HUES48 (cell line): ENCODE data around the gene ANKLE1.

ENCODE experiments used
- H3K27ac ChIP-seq: one replicate; pipeline ENCODE4 v1.7.0; 2013; ENCODE audit warnings: low read depth, low read length, inconsistent platforms
- H3K27me3 ChIP-seq: 2 replicates; pipeline ENCODE4 v1.6.1; 2013; ENCODE audit warnings: mild to moderate bottlenecking, low read length; ENCODE audit not compliant: control insufficient read depth, insufficient read depth
- H3K36me3 ChIP-seq: 2 replicates; pipeline ENCODE4 v1.6.1; 2013; ENCODE audit warnings: low read length; ENCODE audit not compliant: control insufficient read depth, insufficient read depth
- H3K4me1 ChIP-seq: 2 replicates; pipeline ENCODE4 v1.6.1; 2013; ENCODE audit warnings: mild to moderate bottlenecking, low read length; ENCODE audit not compliant: control insufficient read depth, insufficient read depth
- H3K4me3 ChIP-seq: 2 replicates; pipeline ENCODE4 v1.5.1; 2013; ENCODE audit warnings: mild to moderate bottlenecking, low read depth, low read length
- H3K9ac ChIP-seq: 2 replicates; pipeline ENCODE4 v1.6.1; 2013; ENCODE audit warnings: mild to moderate bottlenecking, low read depth, low read length, moderate library complexity
- H3K9me3 ChIP-seq: 2 replicates; pipeline ENCODE4 v1.6.1; 2013; ENCODE audit warnings: low read length; ENCODE audit not compliant: control insufficient read depth, insufficient read depth

ANKLE1 gene

GRCh38 chr19:17281391-17282304 lies at the start of gene ANKLE1:
TSS of gene ANKLE1 (plus strand) at chr19:17281901. CDS start at chr19:17281921, 20 bp downstream.
- peaks cover 46% of the 10 kb centered on the region for H3K36me3 ChIP-seq

GRCh38 chr19:17232258-17232657 lies 49.4 kb upstream of the ANKLE1 start:
- H3K4me3 ChIP-seq: no peak overlapping the region
- no peaks in the 10 kb centered on the region for H3K27me3 ChIP-seq
- H3K36me3 ChIP-seq: peaks cover 42% of the 10 kb centered on the region
- no peak overlapping the region for H3K27ac ChIP-seq
- no peaks in the 10 kb centered on the region for H3K9me3 ChIP-seq
- H3K9ac ChIP-seq: no peak overlapping the region
- peaks cover 13% of the 10 kb centered on the region; the same call in 1 of the 2 replicates for H3K4me1 ChIP-seq

More at GRCh38 chr19:17281391-17282304, at the start of gene ANKLE1:
- Histone ChIP-seq H3K9me3 (no peaks in the 10 kb centered on the region), H3K27me3 (peaks cover 9% of the 10 kb centered on the region; the same call in 1 of the 2 replicates), H3K9ac (no peak within 1 kb of the TSS; the same call in 1 of the 2 replicates), H3K27ac (no peak within 1 kb of the TSS), H3K4me3 (peak within 1 kb of the TSS; percentile 63), H3K4me1 (no peaks in the 10 kb centered on the region)

- Histone ChIP-seq H3K9ac (peak overlapping the region; percentile 53; the same call in 1 of the 2 replicates), H3K36me3 (peaks cover 51% of the 10 kb centered on the region), H3K27ac (peak overlapping the region; percentile 89)
Measured at GRCh38 chr19:17234911-17235299, 46.8 kb upstream of the ANKLE1 start.

GRCh38 chr19:17235300-17235970 lies 46.3 kb upstream of the ANKLE1 start:
- peak overlapping the region; percentile 53 for H3K9ac ChIP-seq
- no peaks in the 10 kb centered on the region for H3K9me3 ChIP-seq
- peaks cover 52% of the 10 kb centered on the region for H3K36me3 ChIP-seq
- no peaks in the 10 kb centered on the region for H3K27me3 ChIP-seq
- H3K4me1 ChIP-seq: peaks cover 13% of the 10 kb centered on the region; the same call in 1 of the 2 replicates
- H3K4me3 ChIP-seq: peak overlapping the region; percentile 75
- H3K27ac ChIP-seq: peak overlapping the region; percentile 89

More at GRCh38 chr19:17234911-17235299, 46.8 kb upstream of the ANKLE1 start:
- peak overlapping the region; percentile 75 for H3K4me3 ChIP-seq
- H3K27me3 ChIP-seq: no peaks in the 10 kb centered on the region
- H3K9me3 ChIP-seq: no peaks in the 10 kb centered on the region
- peaks cover 13% of the 10 kb centered on the region; the same call in 1 of the 2 replicates for H3K4me1 ChIP-seq

- Histone ChIP-seq H3K27ac (peak overlapping the region; percentile 89), H3K4me3 (peak overlapping the region; percentile 75), H3K36me3 (peaks cover 45% of the 10 kb centered on the region), H3K27me3 (no peaks in the 10 kb centered on the region), H3K9ac (peak overlapping the region; percentile 53), H3K9me3 (no peaks in the 10 kb centered on the region), H3K4me1 (peaks cover 13% of the 10 kb centered on the region; the same call in 1 of the 2 replicates)
Measured at GRCh38 chr19:17235971-17236777, 45.5 kb upstream of the ANKLE1 start.

- Histone ChIP-seq H3K9me3 (no peaks in the 10 kb centered on the region), H3K27ac (peak overlapping the region; percentile 71), H3K36me3 (peaks cover 39% of the 10 kb centered on the region), H3K4me3 (no peak overlapping the region), H3K27me3 (no peaks in the 10 kb centered on the region), H3K9ac (no peak overlapping the region), H3K4me1 (peaks cover 13% of the 10 kb centered on the region; the same call in 1 of the 2 replicates)
Measured at GRCh38 chr19:17236811-17237543, 44.7 kb upstream of the ANKLE1 start.

GRCh38 chr19:17237747-17238706 lies 43.7 kb upstream of the ANKLE1 start:
- Histone ChIP-seq H3K27me3 (no peaks in the 10 kb centered on the region), H3K9ac (no peak overlapping the region), H3K27ac (no peak overlapping the region), H3K4me1 (peaks cover 13% of the 10 kb centered on the region; the same call in 1 of the 2 replicates), H3K4me3 (no peak overlapping the region), H3K9me3 (no peaks in the 10 kb centered on the region), H3K36me3 (peaks cover 29% of the 10 kb centered on the region)

GRCh38 chr19:17240062-17240752 lies 41.5 kb upstream of the ANKLE1 start:
- Histone ChIP-seq H3K4me1 (peaks cover 8% of the 10 kb centered on the region; the same call in 1 of the 2 replicates), H3K9ac (no peak overlapping the region), H3K4me3 (no peak overlapping the region), H3K27me3 (no peaks in the 10 kb centered on the region), H3K9me3 (no peaks in the 10 kb centered on the region), H3K36me3 (peaks cover 17% of the 10 kb centered on the region), H3K27ac (no peak overlapping the region)

GRCh38 chr19:17240826-17241399 lies 40.8 kb upstream of the ANKLE1 start:
- no peaks in the 10 kb centered on the region for H3K27me3 ChIP-seq
- no peak overlapping the region for H3K27ac ChIP-seq
- H3K36me3 ChIP-seq: peaks cover 17% of the 10 kb centered on the region
- H3K9ac ChIP-seq: no peak overlapping the region
- H3K4me1 ChIP-seq: peaks cover 8% of the 10 kb centered on the region; the same call in 1 of the 2 replicates
- H3K9me3 ChIP-seq: no peaks in the 10 kb centered on the region
- H3K4me3 ChIP-seq: no peak overlapping the region
